ENCODE data around the gene CCL5.

The CCL5 gene

DNA sequence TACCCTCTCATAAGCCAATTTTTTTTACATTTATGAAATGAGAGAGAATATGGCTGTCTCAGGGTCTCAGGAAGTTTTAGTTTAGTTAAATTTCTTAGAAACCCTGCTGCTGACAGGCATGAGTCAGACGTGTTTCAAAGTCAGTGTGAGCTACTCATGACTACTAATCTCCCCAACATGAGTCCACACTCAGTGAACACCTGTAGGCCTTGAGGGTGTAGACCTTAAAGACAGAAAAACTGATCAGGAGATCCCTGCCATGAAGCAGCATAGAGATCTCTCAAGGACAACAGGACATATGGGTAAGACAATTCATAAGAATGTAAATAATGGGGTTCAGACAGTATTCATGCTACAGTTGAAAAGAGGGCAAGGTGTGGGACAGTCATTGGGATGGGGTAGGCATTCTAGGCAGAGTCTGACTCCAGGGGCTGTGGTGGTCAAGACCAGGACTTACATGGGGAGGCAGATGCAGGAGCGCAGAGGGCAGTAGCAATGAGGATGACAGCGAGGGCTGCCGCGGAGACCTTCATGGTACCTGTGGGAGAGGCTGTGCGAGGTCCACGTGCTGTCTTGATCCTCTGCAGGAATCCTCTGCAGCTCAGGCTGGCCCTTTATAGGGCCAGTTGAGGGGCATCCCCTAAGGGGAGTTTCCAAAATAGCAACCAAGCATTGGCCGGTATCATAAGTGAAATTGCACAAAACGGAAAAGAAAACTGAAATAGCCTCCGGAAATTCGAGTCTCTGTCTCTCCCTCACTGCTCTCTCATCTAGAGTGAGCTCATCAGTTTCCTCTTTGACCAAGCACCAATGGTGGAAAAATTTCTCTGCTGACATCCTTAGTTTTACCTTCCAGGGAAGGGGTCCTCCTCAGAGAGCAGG, at the start of gene CCL5:
Gene CCL5 (minus strand): TSS at position 588 of the 882 bp plus-strand sequence.
- DNase-seq: no peak

DNA sequence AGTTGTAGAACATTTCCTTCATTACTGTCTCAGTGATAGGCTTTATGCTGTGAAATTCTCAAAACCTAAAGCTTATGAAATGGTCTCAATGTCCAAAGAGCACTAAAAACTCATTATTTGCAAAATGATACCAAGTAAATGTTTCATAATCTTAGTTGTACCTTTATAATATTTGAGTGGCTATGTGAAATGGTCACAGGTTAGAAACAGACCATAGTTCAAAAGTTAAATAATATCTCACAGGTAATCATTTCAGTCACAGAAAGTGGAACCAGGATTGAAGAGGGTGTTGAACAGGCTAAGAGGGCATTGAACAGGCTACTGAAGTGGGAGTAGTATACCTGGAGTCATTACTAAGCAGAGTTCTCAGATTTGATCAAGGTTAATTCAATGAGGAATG, 47.6 kb upstream of the CCL5 start:
- no peak for DNase-seq

DNA sequence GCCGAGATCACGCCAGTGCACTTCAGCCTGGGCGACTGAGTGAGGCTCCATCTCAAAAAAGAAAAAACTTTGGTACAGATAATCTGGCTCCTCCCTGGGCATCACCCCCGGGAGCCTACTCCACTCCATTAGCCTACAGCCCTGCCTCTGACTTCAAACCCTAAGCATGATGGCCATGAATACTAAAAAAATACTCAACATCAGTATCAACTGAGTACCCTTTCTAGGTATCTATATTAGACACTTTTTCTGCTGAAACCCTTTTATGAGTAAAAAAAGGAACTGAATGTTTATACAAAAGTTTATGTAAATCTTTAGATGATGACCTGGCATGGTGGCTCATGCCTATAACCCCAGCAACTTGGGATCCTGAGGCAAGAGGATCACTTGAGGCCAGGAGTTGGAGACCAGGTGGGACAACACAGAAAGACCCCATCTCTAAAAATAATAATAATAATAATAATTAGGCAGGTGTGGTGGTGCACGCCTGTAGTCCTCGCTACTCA, 43.5 kb upstream of the CCL5 start:
- DNase-seq: no peak

DNA sequence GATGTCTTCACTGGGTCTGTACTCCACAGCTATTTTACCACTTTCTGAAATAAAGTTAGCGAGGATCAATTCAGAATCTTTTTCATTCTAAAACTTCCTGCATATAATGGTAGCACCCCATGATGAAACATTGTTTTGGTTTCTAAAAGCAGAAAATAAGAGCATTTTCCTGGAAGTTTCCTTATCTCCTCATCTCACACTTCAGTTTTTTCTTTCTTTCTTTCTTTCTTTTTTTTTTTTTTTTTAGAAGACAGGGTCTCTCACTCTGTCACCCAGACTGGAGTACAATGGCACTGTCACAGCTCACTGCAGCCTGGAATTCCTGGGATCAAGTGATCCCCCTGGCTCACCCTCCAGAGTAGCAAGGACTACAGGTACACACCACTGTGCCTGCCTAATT, 40.1 kb upstream of the CCL5 start:
- no peak for DNase-seq

DNA sequence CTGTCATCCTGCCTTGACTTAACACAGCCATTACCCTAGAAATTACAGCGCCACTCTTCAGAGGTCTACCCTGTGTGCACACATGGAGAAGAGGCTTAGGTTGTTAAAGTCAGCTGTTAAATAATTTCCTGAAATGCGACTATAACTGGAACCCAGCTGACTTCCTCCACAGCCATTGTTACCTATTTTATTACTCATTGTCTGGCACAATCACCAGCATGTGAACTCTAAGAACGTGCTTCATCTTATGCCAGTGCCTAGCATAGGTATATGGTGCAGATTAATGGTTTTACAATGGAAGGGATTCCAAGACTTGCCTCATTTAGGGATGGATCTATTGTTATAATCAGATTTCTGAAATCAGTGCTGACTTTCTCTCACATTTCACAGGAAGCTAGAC, 38.5 kb upstream of the CCL5 start:
- no peak for DNase-seq

DNA sequence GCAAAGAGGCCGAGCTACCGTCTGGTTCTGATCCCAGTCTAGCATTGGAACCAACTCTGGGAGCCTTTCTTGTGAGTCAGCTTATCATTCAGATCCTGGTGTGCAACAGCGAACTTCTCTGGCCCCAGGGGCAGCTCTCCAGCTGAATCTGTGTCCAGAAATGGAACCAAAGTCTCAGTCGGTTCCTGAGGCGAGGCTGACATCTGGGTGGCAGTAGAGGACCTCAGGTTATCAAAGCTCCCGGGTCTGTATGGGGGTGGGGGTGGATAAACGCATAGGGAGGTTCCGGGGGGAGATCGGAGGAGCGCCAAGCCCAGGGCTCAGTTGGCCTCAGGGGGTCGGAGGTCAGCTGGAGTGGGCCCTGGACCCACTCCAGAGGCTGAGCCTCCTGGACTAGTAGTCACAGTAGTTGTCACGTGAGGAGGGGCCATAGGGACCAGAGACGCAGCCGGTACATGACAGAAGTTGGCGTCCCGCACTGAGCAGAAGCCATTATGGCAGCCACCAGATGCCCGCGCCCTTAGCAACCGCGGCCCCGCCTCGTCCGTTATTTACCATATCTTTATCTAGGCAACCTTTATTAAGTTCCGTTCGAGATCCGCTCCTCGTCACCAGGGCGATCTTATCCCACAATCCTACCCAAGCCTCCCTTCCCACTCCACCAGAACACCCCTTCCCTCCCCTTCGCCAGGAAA, 37.5 kb upstream of the CCL5 start:
- no peak for DNase-seq

GRCh38 chr17:35915153-35915964, 35.2 kb upstream of the CCL5 start:
- DNase-seq: no peak

DNA sequence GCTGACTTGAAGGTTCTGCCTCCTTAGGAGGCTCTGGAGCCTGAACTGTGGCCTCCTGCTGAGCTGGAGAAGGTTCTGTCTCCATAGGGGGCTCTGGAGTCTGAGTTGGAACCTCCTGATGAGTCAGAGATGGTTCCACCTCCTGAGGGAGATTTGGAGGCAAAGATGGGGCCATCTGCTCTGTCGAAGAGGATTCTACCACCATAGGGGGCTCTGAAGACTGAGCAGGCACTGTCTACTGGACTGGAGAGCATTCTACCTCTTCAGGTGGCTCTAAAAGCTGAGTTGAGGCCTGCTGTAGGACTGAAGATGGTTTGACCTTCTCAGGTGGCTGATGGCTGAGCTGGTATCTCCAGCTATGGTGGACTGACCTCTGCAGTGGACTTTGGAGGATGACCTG, 34.2 kb upstream of the CCL5 start:
- no peak for DNase-seq

DNA sequence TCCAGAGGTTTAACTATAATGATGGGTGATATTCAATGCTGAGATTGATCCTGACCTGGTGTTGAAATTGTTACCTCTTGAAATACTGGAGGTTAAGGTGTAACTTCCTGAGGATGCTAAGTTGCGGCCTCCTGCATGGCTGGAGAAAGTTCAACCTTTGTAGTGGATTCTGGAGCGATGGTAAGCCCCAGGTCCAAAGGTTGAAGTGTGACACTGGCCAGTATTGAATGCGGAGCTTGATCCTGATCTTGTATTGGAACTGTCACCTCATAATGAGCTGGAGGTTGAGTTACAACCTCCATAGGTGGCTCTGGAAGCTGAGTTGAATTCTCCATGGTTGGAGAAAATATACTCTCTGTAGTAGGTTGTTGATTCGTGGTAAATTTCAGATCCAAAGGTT, 33.4 kb upstream of the CCL5 start:
- no peak for DNase-seq

DNA sequence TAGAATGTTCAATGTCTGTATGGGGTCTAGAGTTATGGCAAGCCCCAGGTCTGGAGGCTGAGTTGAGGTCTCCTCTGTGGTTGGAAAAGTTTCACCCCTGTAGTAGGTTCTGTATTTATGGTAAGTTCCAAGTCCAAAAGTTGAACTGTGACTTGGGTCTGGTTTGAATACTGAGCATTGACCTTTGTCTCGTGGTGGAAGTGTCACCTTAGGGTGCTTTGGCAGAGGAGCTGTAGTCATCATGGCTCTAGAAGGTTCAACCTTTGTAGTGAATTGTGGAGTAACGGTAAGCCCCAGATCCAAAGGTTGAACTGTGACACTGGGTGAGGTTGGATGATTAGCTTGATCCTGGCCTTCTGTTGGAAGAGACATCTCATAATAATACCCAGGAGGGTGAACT, 32.8 kb upstream of the CCL5 start:
- no peak for DNase-seq

- DNase-seq: no peak
Measured at GRCh38 chr17:35912339-35912912, 32.3 kb upstream of the CCL5 start.

DNA sequence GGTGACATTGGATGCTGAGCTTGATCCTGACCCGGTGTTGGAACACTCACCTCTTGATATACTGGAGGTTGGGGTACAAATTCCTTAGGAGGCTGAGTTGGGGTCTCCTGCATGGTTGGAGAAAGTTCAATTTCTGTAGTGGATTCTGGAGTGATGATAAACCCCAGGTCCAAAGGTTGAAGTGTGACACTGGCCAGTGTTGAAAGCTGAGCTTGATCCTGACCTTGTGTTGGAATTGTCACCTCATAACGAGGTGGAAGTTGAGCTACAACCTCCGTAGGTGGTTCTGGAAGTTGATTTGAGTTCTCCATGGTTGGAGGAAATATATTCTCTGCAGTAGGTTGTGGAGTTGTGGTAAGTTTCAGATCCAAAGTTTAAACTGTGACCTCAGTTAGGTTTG, 29.2 kb upstream of the CCL5 start:
- DNase-seq: no peak

- no peak for DNase-seq
Measured at GRCh38 chr17:35907691-35908090, 27.5 kb upstream of the CCL5 start.

DNA sequence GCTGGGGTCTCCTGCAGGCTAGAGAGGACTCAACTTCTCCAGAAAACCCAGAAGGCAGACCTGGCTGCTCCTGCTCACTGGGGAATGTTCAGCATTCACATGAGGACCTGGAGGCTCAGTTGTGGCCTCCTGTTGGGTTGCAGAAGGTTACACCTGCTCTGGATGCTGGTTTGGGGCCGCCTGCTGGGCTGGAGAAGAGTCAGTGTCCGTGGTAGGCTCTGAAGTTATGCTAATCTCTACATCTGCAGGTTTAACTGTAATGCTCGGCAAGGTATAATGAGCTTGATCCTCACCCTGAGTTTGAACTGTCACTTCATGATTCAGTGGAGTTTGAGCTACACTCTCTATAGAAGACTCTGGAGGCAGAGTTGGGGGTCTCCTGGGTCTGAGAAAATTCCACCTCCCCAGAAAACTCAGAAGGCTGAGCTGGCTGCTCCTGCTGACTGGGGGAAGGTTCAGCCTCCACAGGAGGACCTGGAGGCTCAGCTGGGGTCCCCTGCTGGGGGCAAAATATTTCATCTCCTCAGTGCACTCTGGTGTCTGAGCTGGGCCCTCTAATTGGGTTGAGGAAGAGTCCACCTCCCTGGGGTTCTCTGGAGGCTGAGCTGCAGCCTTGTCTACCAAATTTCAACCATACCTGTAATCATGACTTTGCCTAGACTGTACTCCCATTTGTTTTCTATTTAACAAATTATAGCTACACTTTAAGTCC, 26.9 kb upstream of the CCL5 start:
- no peak for DNase-seq

DNA sequence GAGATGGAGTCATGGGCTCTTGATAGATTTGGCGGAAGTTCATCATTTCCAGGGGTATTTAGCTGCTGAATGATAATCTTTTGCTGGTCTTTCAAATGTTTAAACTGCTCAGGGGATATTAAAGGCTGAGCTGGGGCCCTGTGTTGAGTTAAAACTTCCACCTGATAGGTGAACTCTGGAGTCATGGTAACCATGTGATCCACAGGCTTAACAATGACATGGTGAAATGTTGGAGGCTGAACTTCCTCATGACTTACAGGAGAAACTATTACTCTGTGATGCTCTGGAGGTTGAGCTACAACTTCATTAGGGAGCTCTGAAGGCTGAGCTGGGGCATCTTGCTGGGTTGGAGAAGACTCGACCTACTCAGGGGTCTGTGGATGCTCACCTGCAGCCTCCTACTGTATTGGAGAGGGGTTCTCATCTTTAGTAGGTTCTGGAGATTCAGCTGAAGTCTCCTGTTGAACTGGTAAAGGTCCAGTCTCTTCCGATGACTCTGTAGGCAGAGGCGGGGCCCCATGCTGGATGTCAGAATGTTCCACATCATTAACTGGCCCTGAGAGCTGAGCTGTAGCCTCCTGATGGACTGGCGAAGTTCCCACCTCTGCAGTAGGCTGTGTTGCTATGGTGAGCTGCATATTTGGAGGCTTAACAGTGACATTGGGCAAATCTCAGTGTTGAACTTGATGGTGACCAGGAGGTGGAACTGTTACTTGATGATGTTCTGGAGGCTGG, 26.2 kb upstream of the CCL5 start:
- DNase-seq: no peak

GRCh38 chr17:35903451-35903850, 23.3 kb upstream of the CCL5 start:
- DNase-seq: no peak

DNA sequence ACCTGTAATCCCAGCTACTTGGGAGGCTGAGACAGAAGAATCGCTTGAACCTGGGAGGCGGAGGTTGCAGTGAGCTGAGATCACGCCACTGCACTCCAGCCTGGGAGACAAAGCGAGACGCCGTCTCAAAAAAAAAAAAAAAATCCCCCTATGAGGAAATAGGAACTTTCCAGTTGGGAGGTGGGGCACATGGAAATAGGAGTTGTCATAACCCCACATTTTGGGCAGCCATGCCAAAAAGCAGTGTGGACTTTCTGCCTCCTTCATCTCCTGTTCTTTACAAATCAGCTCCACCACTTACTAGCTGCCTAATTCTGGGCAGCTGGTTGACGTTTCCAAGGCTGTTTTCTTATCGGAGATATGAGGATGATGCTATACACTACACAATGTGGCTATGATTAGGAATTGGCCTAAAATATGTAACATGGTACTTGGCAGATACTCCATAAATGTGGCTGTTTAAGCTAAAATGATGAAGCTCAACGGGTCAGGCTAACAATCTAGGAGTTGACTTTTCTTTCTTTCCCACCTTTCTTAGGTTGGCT, 21.5 kb upstream of the CCL5 start:
- no peak for DNase-seq

- peak; percentile 3 for DNase-seq
Measured at GRCh38 chr17:35900708-35901480, 20.7 kb upstream of the CCL5 start.

DNA sequence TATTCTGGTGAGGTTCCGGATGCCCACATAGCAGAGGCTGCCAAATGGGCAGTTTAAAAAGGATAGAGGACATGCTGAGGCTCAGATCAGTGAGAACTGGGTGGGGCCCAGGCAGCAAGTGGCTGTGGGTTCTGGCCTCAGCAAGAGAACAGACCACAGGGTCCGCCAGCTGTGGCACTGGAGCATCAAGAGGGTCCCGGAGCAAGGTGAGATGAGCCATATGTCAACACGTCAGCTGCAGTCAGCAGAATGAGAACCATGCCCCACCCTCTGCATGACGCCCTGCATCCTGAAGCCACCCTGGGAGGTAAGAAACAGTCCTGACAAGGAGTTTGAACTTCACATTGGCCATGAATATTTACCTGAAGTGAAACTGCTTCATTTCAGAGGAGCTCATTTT, 20.1 kb upstream of the CCL5 start:
- DNase-seq: no peak

- DNase-seq: no peak
Measured at GRCh38 chr17:35898283-35899070, 18.3 kb upstream of the CCL5 start.
